ENCODE measurements around the gene NUAK2.

GRCh38 chr1:205315008-205315618, 6.4 kb downstream of the NUAK2 start:
- TF ChIP-seq POLR2A (IDR thresholded peaks at IDR 0.05), result no peak
- no peak for TF ChIP-seq CTCF (IDR thresholded peaks at IDR 0.05)

Measured in uterus (tissue), 2 donors.